ENCODE results near the gene ZSCAN22. TPM values are rescaled to one million over a fixed set of nuclear protein-coding genes. Genes with fewer than 3 reads are reported as not detected.

Gene ZSCAN22
- total RNA-seq, 1 experiment from 2014 or later, result 3.2 TPM

DNA sequence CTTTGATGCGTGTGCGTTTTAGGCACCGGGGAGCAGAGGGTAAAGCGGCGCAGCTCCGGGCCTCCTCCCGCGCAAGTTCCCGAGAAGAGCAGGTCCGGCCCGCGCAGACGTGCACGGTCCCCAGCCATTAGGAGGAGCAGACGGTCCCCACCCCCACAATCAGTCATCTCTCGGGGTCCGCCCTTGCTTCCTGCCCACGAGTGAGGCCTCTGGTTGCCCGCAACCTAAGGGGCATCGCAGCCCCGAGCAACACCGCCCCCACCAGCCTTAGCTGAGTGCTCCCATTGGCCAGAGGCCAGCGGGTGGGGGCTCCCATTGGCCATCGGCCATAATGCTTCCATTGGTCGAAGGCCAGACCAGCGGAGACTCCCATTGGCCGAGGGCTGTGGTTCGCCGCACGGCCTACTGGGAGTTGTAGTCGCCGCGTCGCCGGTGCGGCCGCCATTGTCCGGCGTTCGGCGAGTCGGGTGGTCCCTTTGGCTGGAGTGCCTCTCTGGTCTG is 48.2 kb upstream of the ZSCAN22 start, which contains the start of gene ZNF8 (continued):
- TF ChIP-seq, protein P1, sequence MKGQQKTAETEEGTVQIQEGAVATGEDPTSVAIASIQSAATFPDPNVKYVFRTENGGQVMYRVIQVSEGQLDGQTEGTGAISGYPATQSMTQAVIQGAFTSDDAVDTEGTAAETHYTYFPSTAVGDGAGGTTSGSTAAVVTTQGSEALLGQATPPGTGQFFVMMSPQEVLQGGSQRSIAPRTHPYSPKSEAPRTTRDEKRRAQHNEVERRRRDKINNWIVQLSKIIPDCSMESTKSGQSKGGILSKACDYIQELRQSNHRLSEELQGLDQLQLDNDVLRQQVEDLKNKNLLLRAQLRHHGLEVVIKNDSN (CRISPR knock-in tag; IDR thresholded peaks at IDR 0.05), result peak; percentile 30; the same call in 1 of the 2 replicates
- TF ChIP-seq SP1 (CRISPR knock-in tag; conservative IDR thresholded peaks at IDR 0.05), result peak; percentile 69; the same call in 1 of the 2 replicates
- TF ChIP-seq, protein P2, sequence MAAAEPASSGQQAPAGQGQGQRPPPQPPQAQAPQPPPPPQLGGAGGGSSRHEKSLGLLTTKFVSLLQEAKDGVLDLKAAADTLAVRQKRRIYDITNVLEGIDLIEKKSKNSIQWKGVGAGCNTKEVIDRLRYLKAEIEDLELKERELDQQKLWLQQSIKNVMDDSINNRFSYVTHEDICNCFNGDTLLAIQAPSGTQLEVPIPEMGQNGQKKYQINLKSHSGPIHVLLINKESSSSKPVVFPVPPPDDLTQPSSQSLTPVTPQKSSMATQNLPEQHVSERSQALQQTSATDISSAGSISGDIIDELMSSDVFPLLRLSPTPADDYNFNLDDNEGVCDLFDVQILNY (CRISPR knock-in tag; IDR thresholded peaks at IDR 0.05), result no peak
- no peak for TF ChIP-seq MXD4 (CRISPR knock-in tag; IDR thresholded peaks at IDR 0.05; ENCODE audit: borderline replicate concordance)
- 0 out of 2 replicates have a peak, but pooled peaks have one; percentile 17 for TF ChIP-seq GABPB1 (CRISPR knock-in tag; IDR thresholded peaks at IDR 0.05)
- TF ChIP-seq ESRRA (CRISPR knock-in tag; IDR thresholded peaks at IDR 0.05; ENCODE audit: borderline replicate concordance), result 0 out of 2 replicates have a peak, but pooled peaks have one; percentile 15

DNA sequence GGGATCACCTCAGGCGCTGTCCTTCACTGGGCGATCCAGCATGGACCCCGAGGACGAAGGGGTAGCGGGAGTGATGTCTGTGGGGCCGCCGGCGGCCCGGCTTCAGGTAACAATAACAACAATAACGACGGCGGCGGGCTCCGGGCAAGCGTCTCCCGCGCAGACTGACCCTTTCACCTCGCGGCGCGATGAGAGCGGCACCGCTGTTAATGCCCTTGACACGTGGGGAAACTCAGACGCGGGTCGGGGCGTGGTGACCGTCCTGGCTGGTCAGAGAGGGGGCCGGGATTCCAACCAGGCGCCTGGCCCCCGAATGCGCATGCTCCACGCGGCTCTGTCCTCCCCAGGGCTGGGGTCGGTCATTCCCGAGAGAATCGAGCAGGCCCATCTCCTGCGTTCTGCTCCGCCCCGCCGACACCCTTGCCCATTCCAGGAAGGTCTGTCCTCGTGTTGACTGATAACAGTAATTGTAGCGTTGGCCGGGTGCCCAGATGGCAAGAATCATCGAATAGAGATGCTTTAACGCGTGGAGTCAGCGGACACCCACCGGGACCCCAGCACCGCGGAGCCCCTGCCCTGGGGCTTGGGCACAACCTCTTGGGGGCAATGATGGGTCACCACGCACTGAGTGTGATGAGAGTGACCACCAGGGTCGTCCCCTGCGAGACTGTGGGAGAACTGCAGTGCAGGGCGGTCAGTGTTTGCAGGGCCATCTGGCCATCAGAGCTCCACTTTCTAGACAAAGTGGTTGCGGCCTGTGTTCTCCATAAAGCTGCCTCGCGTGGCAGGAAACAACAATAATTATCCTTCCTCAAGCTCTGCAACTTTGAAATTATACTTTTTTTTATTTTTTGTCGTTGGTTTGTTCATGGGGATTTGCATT is 47.5 kb upstream of the ZSCAN22 start:
- Mint-ChIP-seq H3K36me3 (peaks cover 18% of the 10 kb centered on the region), H3K4me1 (peaks cover 22% of the 10 kb centered on the region), H3K27ac (peak overlapping the region; percentile 85), H3K9me3 (no peaks in the 10 kb centered on the region), H3K4me3 (peak overlapping the region; percentile 95), H3K27me3 (ENCODE audit: low read depth) (no peaks in the 10 kb centered on the region)
- peak; percentile 69 for DNase-seq (ENCODE audit: low spot score)
- ATAC-seq, result peak; percentile 29
- ChIA-PET POLR2A (interaction anchor here (0.5 to 1.0 kb wide), 5 partner anchors 14 to 363 kb away, joined by 3 to 5 read pairs (median 4); partner anchors contain the start of genes ERVK3-1, ZNF417 and ZSCAN22), CTCF (interaction anchor here (1.0 to 2.7 kb wide), 3 partner anchors 51 to 68 kb away, joined by 3 to 10 read pairs (median 4); partner anchors contain the start of gene ZNF544)
- TF ChIP-seq OVOL2 (CRISPR knock-in tag; IDR thresholded peaks at IDR 0.05; ENCODE audit: borderline replicate concordance) (no peak), ATF1 (CRISPR knock-in tag; IDR thresholded peaks at IDR 0.05) (0 out of 2 replicates have a peak, but pooled peaks have one; percentile 61), SOX15 (CRISPR knock-in tag; IDR thresholded peaks at IDR 0.05) (no peak), ETV6 (CRISPR knock-in tag; IDR thresholded peaks at IDR 0.05) (0 out of 2 replicates have a peak, but pooled peaks have one; percentile 49), KAT7 (CRISPR knock-in tag; IDR thresholded peaks at IDR 0.05; ENCODE audit: borderline replicate concordance) (peak; percentile 79; the same call in 1 of the 2 replicates), ZNF232 (CRISPR knock-in tag; IDR thresholded peaks at IDR 0.05) (0 out of 2 replicates have a peak, but pooled peaks have one; percentile 58), GABPB1 (CRISPR knock-in tag; IDR thresholded peaks at IDR 0.05) (peak; percentile 26; the same call in 1 of the 2 replicates), EMX1 (CRISPR knock-in tag; IDR thresholded peaks at IDR 0.05) (0 out of 2 replicates have a peak, but pooled peaks have one; percentile 38), RELA (CRISPR knock-in tag; IDR thresholded peaks at IDR 0.05; ENCODE audit: borderline replicate concordance) (peak; percentile 79; the same call in 1 of the 2 replicates), HMGA2 (CRISPR knock-in tag; IDR thresholded peaks at IDR 0.05) (0 out of 2 replicates have a peak, but pooled peaks have one; percentile 21), SP1 (CRISPR knock-in tag; conservative IDR thresholded peaks at IDR 0.05) (no peak), CREM (CRISPR knock-in tag; IDR thresholded peaks at IDR 0.05) (no peak), RORB (CRISPR knock-in tag; IDR thresholded peaks at IDR 0.05) (no peak), CREB1 (CRISPR knock-in tag; IDR thresholded peaks at IDR 0.05) (no peak), ESRRA (CRISPR knock-in tag; IDR thresholded peaks at IDR 0.05; ENCODE audit: borderline replicate concordance) (0 out of 2 replicates have a peak, but pooled peaks have one; percentile 6), MYBL2 (CRISPR knock-in tag; IDR thresholded peaks at IDR 0.05) (no peak; the same call in 1 of the 2 replicates), PRRX2 (CRISPR knock-in tag; IDR thresholded peaks at IDR 0.05) (no peak), ZNF219 (CRISPR knock-in tag; IDR thresholded peaks at IDR 0.05; ENCODE audit: borderline replicate concordance) (no peak)
- TF ChIP-seq, protein P3, sequence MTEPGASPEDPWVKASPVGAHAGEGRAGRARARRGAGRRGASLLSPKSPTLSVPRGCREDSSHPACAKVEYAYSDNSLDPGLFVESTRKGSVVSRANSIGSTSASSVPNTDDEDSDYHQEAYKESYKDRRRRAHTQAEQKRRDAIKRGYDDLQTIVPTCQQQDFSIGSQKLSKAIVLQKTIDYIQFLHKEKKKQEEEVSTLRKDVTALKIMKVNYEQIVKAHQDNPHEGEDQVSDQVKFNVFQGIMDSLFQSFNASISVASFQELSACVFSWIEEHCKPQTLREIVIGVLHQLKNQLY (CRISPR knock-in tag; IDR thresholded peaks at IDR 0.05), result no peak
- TF ChIP-seq, protein P4, sequence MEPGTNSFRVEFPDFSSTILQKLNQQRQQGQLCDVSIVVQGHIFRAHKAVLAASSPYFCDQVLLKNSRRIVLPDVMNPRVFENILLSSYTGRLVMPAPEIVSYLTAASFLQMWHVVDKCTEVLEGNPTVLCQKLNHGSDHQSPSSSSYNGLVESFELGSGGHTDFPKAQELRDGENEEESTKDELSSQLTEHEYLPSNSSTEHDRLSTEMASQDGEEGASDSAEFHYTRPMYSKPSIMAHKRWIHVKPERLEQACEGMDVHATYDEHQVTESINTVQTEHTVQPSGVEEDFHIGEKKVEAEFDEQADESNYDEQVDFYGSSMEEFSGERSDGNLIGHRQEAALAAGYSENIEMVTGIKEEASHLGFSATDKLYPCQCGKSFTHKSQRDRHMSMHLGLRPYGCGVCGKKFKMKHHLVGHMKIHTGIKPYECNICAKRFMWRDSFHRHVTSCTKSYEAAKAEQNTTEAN (CRISPR knock-in tag; IDR thresholded peaks at IDR 0.05), result 0 out of 2 replicates have a peak, but pooled peaks have one; percentile 38
- TF ChIP-seq, protein P5, sequence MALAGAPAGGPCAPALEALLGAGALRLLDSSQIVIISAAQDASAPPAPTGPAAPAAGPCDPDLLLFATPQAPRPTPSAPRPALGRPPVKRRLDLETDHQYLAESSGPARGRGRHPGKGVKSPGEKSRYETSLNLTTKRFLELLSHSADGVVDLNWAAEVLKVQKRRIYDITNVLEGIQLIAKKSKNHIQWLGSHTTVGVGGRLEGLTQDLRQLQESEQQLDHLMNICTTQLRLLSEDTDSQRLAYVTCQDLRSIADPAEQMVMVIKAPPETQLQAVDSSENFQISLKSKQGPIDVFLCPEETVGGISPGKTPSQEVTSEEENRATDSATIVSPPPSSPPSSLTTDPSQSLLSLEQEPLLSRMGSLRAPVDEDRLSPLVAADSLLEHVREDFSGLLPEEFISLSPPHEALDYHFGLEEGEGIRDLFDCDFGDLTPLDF (CRISPR knock-in tag; IDR thresholded peaks at IDR 0.05), result no peak
- TF ChIP-seq, protein P2 (CRISPR knock-in tag; IDR thresholded peaks at IDR 0.05), result peak; percentile 41; the same call in 1 of the 2 replicates
- TF ChIP-seq, protein P6, sequence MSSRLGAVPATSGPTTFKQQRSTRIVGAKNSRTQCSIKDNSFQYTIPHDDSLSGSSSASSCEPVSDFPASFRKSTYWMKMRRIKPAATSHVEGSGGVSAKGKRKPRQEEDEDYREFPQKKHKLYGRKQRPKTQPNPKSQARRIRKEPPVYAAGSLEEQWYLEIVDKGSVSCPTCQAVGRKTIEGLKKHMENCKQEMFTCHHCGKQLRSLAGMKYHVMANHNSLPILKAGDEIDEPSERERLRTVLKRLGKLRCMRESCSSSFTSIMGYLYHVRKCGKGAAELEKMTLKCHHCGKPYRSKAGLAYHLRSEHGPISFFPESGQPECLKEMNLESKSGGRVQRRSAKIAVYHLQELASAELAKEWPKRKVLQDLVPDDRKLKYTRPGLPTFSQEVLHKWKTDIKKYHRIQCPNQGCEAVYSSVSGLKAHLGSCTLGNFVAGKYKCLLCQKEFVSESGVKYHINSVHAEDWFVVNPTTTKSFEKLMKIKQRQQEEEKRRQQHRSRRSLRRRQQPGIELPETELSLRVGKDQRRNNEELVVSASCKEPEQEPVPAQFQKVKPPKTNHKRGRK (CRISPR knock-in tag; IDR thresholded peaks at IDR 0.05; ENCODE audit: borderline replicate concordance), result no peak
- TF ChIP-seq, protein P7, sequence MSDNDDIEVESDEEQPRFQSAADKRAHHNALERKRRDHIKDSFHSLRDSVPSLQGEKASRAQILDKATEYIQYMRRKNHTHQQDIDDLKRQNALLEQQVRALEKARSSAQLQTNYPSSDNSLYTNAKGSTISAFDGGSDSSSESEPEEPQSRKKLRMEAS (CRISPR knock-in tag; IDR thresholded peaks at IDR 0.05), result peak; percentile 87
